Endometrial microvascular endothelial cells (primary cell): ENCODE data around the gene HUS1. TPM values are rescaled to one million over a fixed set of nuclear protein-coding genes. Genes with fewer than 3 reads are reported as not detected.
"Not testable (repeated sequence)": the region's sequence is repeated elsewhere in the genome, so short reads cannot be mapped to it uniquely, and the experiment has no call there.

ENCODE experiments used
- in situ Hi-C: cut with HindIII; loops from 2 replicates; pipeline ENCODE4 v1.10.0; 2017; ENCODE audit warnings: low sequenced_read_pairs, low pct_unique_long_range_greater_than_20kb; ENCODE audit errors: inconsistent ontology term
- total RNA-seq: library from RNA; depleted of rRNA; stranded (reverse); fragments of >200 nt; gene quantifications from one replicate; pipeline ENCODE4 v1.2.3, GENCODE V29; 2015; ENCODE audit errors: inconsistent ontology term

Gene HUS1
- total RNA-seq, 1 donor from 2014 or later = 68.2 TPM

DNA sequence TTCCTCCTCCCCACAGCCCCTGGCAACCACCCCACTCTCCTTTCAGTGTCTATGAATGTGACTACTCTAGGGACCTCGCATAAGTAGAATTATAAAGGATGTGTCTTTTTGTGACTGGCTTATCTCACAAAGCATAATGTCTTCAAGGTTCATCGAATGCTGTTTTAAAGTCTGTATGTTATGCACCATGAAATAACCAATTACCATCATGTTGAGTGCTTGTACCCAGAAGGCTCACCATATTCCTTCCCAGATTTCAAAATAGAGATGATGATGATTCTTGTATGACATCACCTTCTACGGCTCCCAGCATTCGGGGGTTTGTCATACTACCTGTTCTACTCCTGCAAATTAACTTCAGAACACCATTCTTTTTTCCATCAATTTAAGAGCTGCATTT lies 43.1 kb downstream of the HUS1 start:
- in situ Hi-C loops = no loop called here

DNA sequence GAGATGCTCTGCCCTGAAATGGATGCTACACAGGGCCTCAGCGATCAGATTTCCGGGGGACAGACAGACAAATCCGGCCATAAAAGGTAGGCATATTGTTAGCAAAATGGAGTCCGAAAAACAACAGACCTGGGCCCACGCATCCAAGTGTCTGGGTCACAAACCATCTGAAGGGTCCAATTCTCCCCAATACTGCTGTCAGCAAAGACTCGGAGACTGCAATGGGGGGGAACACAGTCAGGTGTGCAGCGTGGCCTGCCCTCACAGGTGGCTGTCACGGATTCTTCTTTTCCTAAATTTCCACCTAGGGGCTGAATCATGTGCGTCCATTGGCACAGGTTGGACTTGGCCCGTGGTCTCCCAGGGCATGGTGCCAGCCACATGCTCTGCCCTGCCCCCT lies 44.1 kb downstream of the HUS1 start:
- in situ Hi-C loops = no loop called here

DNA sequence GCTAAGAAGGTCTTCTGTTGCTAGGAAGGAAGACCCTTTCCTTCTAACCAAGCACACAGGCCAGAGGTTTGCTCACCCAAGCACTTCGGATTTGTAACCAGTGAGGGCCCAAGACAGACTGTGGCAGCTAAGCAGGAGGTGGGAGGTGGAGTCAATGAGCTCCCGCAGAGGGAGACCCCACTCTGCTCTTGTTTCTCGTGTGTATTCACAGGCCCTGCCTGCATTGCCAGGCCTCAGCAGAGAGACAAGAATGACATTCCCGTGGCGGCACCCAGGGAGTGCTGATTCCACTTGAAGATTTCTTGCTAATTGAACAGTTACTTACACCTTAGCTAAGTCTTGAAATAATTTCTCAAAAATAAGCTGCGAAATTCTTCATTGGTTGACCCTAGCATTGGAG lies 44.6 kb downstream of the HUS1 start:
- in situ Hi-C loops = no loop called here

DNA sequence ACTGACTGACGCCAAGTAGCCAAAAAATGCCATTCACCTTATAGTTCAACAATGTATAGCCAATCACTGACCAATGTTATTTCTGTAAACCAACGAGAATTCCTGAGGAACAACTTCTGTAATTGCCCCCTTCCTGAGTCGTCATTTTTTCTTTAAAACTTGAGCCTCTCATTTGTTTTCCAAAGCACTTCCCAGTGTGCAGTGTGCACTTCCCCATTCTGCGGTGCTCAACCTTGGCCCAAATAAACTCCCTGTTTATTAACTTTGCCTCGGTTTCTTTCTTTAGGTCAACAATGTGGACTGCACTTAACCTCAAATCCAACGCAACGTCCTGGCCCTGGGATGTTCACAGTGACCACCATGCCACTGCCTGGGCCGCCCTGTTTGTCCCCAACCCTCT lies 46.2 kb downstream of the HUS1 start:
- in situ Hi-C loops = no loop called here

DNA sequence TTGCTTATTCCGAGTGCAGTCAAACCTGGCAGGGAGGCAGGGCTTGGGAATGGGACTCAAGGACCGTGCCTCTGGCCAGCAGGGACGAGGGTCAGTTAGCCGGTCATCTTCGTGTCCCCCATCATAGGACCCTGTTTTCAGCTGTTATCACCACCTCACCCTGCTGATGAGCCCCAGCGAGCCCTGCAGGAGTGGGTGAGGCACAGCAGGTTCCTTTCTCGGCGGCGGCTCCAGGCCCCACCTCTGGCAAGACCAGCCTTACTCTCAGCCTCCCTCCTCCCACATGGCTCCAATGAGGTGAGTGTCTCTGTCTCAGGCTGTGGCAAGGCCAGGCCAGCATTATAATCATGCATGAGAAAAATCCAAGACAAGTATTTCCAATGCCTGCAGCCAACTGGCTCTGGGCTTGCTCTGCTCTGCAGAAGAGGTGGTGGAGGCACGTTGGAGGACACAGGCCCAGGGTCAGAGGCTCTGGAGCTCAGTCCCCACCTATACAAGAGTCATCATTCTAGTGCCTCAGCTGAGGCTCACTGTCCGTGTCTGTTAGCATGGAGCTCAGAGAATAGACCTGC lies 46.9 kb downstream of the HUS1 start:
- in situ Hi-C loops = no loop called here

DNA sequence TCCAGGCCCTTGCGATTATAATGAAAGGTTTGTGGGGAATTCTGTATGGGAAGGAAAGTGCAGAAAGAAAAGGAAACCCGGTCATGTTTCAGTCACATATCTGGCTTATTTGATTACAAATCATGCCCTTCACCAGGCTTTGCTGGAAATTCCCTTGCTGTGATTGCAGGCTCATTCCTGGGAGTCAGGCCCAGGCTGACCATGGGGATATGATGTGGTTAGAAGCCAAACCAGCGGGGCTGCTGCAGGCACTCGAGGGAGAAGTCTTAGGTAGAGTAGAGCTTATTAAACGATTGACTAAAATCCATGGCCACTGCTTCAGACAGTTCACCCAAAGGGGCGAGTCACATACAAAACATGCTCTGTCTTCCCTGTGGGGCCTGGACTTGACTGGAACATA lies 47.4 kb downstream of the HUS1 start:
- in situ Hi-C loops = no loop called here

DNA sequence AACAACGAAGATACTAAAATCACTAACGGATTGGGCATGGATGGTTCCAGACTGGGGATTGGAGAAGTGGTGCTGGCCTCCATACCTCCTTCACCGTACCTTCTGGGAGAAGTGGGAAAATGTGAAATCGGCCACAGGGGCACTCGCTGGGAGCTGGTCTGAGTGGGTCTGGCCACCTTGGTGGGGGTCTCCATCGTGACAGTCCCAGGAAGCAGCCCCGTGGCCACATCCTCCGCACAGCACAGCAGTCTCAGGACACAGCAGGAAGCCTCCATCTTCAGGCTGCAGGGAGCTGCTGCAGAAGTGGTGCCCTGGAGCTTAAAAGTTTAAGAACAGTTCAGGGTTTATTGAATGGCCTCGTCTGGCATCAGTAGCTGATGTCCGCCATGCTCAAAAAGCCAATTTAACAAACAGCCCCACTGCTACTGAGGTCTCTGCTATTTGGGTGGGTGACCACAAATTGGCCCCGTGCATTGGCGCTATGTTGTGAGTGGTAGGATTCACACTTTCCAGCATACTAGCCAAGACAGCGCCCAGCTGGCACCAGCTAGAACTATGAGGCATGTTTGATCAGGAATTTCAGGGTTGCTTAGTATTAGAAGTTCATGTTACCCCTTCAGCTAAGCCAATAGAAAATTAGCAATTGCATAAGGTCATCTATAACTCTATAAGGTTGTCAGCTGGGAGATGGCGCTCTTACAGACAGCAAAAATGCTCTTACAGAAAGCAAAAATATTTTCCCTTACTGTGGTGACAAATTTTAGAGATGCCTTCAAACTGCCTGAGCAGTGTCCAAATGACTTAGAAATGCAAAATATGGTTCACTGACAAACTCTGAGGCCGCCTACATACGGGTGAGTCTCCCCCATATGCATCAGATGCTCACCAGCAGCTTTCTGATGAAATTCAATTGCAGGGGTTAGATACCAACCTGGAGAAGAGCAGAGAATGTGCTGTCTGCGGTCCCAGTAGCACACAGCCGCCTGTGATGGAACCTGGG lies 48.1 kb downstream of the HUS1 start:
- in situ Hi-C loops = no loop called here

DNA sequence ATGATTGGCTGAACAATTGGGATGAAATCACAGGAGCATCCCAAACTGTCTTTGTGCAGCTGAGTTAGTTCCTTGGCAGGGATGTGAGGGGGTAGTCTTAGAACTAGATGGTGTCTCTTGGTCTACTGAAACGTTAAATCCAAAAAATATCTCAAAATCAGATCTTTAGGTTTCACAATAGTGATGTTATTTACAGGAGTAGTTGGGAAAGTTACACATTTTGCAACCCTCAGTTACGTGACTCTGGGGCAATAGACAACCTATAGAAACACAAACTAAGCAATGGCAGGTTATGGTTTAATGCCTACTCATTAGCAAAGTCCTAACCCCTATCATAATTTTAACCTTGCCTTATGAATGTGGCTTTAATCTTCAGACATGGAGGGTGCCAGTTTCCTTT lies 55.1 kb downstream of the HUS1 start:
- in situ Hi-C loops = no loop called here

DNA sequence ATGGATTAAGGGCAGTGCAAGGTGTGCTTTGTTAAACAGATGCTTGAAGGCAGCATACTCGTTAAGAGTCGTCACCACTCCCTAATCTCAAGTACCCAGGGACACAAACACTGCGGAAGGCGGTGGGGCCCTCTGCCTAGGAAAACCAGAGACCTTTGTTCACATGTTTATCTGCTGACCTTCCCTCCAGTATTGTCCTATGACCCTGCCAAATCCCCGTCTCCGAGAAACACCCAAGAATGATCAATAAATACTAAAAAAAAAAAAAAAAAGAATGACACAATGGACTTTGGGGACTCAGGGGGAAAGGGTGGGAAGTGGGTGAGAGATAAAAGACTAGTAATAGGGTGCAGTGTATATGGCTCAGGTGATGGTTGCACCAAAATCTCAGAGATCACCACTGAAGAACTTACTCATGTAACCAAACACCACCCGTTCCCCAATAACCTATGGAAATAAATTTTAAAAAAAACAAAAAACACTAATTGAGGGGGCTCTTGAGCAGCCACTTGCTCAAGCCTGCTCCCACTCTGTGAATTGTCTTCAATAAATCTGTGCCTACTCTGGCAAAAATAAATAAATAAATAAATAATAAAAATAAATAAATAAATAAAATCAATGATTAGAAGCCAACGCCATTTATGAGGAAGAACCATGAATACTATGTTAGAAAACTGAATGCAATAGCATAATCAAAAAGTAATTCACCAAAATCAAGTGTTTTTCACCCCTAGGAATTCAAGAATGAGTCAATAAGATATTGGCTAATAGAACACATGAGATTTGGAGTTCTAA lies 56.1 kb downstream of the HUS1 start:
- in situ Hi-C loops = not testable (repeated sequence)

DNA sequence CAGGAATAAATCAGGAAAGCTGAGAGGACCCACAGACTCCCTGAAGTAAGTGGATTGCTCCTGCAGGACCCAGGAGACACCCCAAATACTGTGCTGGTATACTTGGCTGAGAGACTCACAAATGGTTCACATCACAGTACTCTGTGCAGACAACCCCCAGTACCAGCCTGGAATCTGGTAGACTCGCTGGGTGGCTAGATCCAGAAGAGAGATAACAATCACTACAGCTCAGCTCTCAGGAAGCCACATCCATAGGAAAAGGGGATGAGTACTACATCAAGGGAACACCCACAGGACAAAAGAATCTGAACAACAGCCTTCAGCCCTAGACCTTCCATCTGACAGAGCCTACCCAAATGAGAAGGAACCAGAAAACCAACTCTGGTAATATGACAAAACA lies 62.9 kb downstream of the HUS1 start:
- in situ Hi-C loops = not testable (repeated sequence)

DNA sequence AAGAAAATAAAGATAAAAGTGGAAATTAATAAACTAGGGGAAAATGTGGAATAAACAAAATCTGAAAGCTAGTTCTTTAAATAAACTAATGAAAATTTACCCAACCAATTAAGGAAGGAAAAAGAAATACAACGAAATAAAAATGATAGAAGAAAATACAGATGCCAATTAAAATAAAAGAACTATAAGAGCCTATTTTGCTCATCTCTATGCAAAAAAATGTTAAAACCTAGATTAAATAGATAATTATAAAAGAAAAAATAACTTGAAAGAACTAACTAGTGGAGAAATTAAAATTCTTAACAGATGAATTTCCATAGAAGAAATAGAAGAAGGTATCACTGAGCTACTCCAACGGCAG lies 63.8 kb downstream of the HUS1 start:
- in situ Hi-C loops = no loop called here

DNA sequence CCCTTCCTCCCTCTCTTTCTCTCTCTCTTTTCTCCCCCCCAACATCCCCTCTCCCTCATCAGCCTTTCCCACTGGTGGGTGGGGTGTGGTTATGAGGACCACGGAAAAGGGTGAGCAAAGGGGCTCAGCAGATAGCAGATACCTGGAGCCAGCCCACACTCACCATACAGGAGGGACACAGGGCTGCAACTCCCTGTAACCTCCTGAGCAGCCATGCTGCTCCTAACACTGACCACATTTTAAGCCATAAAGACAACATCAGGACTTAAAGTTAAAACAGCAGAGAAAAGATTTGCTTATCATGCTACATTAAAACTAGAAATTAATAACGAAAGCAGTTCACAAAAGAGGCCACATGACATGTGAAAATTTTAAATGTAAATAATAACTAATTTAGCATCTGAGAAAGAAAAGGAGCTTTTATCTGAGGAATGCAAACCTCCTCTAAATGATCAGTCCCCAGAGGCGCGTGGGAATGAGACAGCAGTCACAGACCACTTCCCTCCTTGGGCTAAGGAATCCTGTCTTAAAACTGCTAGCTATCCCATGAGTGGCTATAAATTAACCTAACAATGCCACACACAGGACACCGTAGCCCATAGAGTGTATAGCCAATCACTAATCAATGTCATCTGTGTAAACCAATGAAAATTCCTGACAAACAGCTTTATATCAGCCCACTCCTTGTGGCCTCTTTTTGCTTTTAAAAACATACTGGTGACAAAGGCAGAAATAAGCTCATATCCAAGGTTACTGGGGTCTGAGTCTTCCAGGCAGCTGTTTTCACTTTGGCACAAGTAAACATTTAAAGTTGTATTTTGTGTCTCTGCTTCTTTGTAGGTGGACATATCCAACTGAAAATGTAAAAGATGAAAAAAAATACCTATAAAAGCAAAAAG lies 64.4 kb downstream of the HUS1 start:
- in situ Hi-C loops = no loop called here

Other genes starting within 250 kb of the HUS1 start
- 0.28 TPM for gene PKD1L1, start 31.1 kb downstream of the HUS1 start, total RNA-seq
- not detected for gene SUN3, start 49.5 kb upstream of the HUS1 start, total RNA-seq
- gene C7orf57, start 55.9 kb upstream of the HUS1 start, total RNA-seq = not detected
- 53.8 TPM for gene UPP1, start 109.7 kb upstream of the HUS1 start, total RNA-seq
- gene ABCA13, start 191.8 kb upstream of the HUS1 start, total RNA-seq = under 0.01 TPM